Measurements from ENCODE around the gene LRRC27. TPM values are rescaled to one million over a fixed set of nuclear protein-coding genes. Genes with fewer than 3 reads are reported as not detected.
"Not testable (repeated sequence)": the region's sequence is repeated elsewhere in the genome, so short reads cannot be mapped to it uniquely, and the experiment has no call there.

LRRC27 gene
- total RNA-seq, 1 donor from 2014 or later, result 3.9 TPM

GRCh38 chr10:132374612-132375011 is 42.6 kb downstream of the LRRC27 start:
- no peak for ATAC-seq

- no peak for ATAC-seq
Measured at GRCh38 chr10:132375116-132375794, 43.3 kb downstream of the LRRC27 start.

- no peak for ATAC-seq
Measured at GRCh38 chr10:132375795-132376297, 43.9 kb downstream of the LRRC27 start.

GRCh38 chr10:132376394-132376851 is 44.4 kb downstream of the LRRC27 start:
- ATAC-seq, result no peak

GRCh38 chr10:132377326-132377725 is 45.3 kb downstream of the LRRC27 start:
- ATAC-seq, result no peak

- not testable (repeated sequence) for ATAC-seq
Measured at GRCh38 chr10:132379026-132379425, 47.0 kb downstream of the LRRC27 start.

GRCh38 chr10:132380986-132381385 is 49.0 kb downstream of the LRRC27 start:
- ATAC-seq, result not testable (repeated sequence)

- no peak for ATAC-seq
Measured at GRCh38 chr10:132381741-132382140, 49.7 kb downstream of the LRRC27 start.

GRCh38 chr10:132382231-132382922 is 50.4 kb downstream of the LRRC27 start:
- peak; percentile 16 for ATAC-seq

GRCh38 chr10:132383101-132383500 is 51.1 kb downstream of the LRRC27 start:
- no peak for ATAC-seq

- ATAC-seq, result no peak
Measured at GRCh38 chr10:132383751-132384196, 51.8 kb downstream of the LRRC27 start.

GRCh38 chr10:132384618-132385388 is 52.8 kb downstream of the LRRC27 start:
- ATAC-seq, result no peak

GRCh38 chr10:132385389-132385667 is 53.3 kb downstream of the LRRC27 start:
- ATAC-seq, result no peak

- ATAC-seq, result no peak
Measured at GRCh38 chr10:132385721-132386418, 53.9 kb downstream of the LRRC27 start.

GRCh38 chr10:132386419-132386831 is 54.4 kb downstream of the LRRC27 start:
- ATAC-seq, result no peak

GRCh38 chr10:132386896-132387295 is 54.9 kb downstream of the LRRC27 start:
- ATAC-seq, result not testable (repeated sequence)

GRCh38 chr10:132387764-132388210 is 55.8 kb downstream of the LRRC27 start:
- peak; percentile 66 for ATAC-seq

- ATAC-seq, result peak; percentile 5
Measured at GRCh38 chr10:132388891-132389432, 57.0 kb downstream of the LRRC27 start.

- peak; percentile 15 for ATAC-seq
Measured at GRCh38 chr10:132389433-132390169, 57.6 kb downstream of the LRRC27 start.

- no peak for ATAC-seq
Measured at GRCh38 chr10:132390170-132390920, 58.4 kb downstream of the LRRC27 start.

Measured in esophagus mucosa (tissue), 1 donor.